Measurements from ENCODE around the gene CBY1. TPM values are rescaled to one million over a fixed set of nuclear protein-coding genes. Genes with fewer than 3 reads are reported as not detected.

The CBY1 gene
- total RNA-seq, 2 donors from 2014 or later, result 22.2 to 26.2 TPM

GRCh38 chr22:38721551-38721950 is 65.1 kb downstream of the CBY1 start:
- Mint-ChIP-seq H3K27ac (no peak overlapping the region), H3K4me3 (no peak overlapping the region), H3K9me3 (no peaks in the 10 kb centered on the region), H3K36me3 (ENCODE audit: insufficient read depth in 2 of 2) (peaks cover 11 to 21% of the 10 kb centered on the region in 2 donors), H3K27me3 (ENCODE audit: low read depth) (no peaks in the 10 kb centered on the region), H3K4me1 (ENCODE audit: low read depth) (peaks cover 11% of the 10 kb centered on the region)
- ATAC-seq (replicated peaks in 1 of 2), result no peak
- DNase-seq, result no peak

Other genes starting within 250 kb of the CBY1 start
- gene KCNJ4, start 201.4 kb upstream of the CBY1 start, total RNA-seq, result not detected
- under 1 TPM; 0.31 to 0.37 TPM for gene KDELR3, start 188.5 kb upstream of the CBY1 start, total RNA-seq
- 100 to 1,000 TPM; 374 to 431 TPM for gene DDX17, start 150.3 kb upstream of the CBY1 start, total RNA-seq
- 10 to 100 TPM; 25.1 to 30.7 TPM for gene DMC1, start 86.5 kb upstream of the CBY1 start, total RNA-seq
- under 1 TPM; 0.28 to 0.34 TPM for gene FAM227A, start 246 bp upstream of the CBY1 start, total RNA-seq
- gene TOMM22, start 25.3 kb downstream of the CBY1 start, total RNA-seq, result 10 to 100 TPM; 65.4 to 67.1 TPM
- 100 to 1,000 TPM; 144 to 161 TPM for gene JOSD1, start 44.3 kb downstream of the CBY1 start, total RNA-seq
- gene GTPBP1, start 49.3 kb downstream of the CBY1 start, total RNA-seq, result 100 to 1,000 TPM in 1 of 2 donors, 10 to 100 TPM in 1; 96.8 to 127 TPM
- gene SUN2, start 99.4 kb downstream of the CBY1 start, total RNA-seq, result 100 to 1,000 TPM; 175 to 179 TPM
- gene DNAL4, start 137.5 kb downstream of the CBY1 start, total RNA-seq, result 10 to 100 TPM; 10.6 to 16.6 TPM
- 1 to 10 TPM; 6.3 to 6.4 TPM for gene NPTXR, start 187.4 kb downstream of the CBY1 start, total RNA-seq
- 100 to 1,000 TPM; 116 to 124 TPM for gene CBX6, start 215.6 kb downstream of the CBY1 start, total RNA-seq

All from activated T-cell treated with anti-CD3 and anti-CD28 coated beads, Interleukin-2, amount 50 U/mL, for 72 hours (primary cell).